ENCODE measurements around the gene PIEZO1. TPM values are rescaled to one million over a fixed set of nuclear protein-coding genes. Genes with fewer than 3 reads are reported as not detected.
A peak's percentile ranks its signal among the peaks of the same experiment; 100 is the strongest.
"Not testable (repeated sequence)": the region's sequence is repeated elsewhere in the genome, so short reads cannot be mapped to it uniquely, and the experiment has no call there.

PIEZO1 gene, protein sequence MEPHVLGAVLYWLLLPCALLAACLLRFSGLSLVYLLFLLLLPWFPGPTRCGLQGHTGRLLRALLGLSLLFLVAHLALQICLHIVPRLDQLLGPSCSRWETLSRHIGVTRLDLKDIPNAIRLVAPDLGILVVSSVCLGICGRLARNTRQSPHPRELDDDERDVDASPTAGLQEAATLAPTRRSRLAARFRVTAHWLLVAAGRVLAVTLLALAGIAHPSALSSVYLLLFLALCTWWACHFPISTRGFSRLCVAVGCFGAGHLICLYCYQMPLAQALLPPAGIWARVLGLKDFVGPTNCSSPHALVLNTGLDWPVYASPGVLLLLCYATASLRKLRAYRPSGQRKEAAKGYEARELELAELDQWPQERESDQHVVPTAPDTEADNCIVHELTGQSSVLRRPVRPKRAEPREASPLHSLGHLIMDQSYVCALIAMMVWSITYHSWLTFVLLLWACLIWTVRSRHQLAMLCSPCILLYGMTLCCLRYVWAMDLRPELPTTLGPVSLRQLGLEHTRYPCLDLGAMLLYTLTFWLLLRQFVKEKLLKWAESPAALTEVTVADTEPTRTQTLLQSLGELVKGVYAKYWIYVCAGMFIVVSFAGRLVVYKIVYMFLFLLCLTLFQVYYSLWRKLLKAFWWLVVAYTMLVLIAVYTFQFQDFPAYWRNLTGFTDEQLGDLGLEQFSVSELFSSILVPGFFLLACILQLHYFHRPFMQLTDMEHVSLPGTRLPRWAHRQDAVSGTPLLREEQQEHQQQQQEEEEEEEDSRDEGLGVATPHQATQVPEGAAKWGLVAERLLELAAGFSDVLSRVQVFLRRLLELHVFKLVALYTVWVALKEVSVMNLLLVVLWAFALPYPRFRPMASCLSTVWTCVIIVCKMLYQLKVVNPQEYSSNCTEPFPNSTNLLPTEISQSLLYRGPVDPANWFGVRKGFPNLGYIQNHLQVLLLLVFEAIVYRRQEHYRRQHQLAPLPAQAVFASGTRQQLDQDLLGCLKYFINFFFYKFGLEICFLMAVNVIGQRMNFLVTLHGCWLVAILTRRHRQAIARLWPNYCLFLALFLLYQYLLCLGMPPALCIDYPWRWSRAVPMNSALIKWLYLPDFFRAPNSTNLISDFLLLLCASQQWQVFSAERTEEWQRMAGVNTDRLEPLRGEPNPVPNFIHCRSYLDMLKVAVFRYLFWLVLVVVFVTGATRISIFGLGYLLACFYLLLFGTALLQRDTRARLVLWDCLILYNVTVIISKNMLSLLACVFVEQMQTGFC (N-terminal part only)
- polyA plus RNA-seq (ENCODE audit: insufficient read length in 4 of 4): 10 to 100 TPM; 25.6 to 55.5 (median 32.9) TPM

DNA sequence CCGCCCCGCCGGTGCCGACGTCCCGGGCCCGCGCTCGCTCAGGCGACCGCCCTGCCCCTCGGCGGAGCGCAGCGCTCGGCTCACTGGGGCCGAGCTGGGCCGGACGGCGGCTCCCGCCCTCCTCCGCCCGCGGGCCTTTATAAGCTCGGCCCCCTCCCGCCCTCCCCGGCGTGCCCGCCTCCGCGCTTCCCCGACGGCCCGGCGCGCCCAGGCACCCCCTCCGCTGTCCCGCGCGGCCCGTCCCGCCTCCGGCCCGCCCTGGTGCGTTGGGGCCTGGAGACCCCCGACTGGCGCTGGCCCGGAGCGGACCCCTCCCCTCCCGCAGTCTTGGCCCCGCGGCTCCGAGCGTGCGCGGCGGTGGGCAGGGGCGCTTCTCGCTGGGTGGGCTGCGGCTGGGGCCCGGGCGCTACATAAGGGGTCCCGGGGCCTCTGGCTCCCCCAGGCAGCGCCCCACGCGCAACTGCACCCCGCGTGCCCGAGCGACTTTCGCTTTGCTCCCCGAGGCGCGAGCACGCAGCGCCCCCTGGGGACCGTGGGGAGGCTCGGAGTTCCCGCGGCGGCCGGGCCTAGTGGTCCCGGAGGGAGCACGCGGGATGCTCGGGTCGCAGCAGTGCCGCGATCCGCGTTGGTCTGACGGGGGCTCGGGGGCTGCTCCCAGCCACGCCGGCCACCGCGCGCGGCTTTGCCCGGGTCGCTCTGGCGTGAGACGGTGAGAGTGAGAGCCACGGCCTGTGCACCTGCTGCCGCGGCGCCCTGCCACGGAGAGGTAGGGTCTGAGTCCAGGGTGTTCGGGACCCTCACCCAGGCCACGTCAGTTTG, at the start of gene PIEZO1:
Gene PIEZO1 (minus strand): TSS at position 115 of the 819 bp plus-strand sequence. CDS start 256 bp downstream, outside the sequence.
- DNase-seq (ENCODE audit: low read depth in 4 of 4, low spot score in 3 of 4): no peak

DNA sequence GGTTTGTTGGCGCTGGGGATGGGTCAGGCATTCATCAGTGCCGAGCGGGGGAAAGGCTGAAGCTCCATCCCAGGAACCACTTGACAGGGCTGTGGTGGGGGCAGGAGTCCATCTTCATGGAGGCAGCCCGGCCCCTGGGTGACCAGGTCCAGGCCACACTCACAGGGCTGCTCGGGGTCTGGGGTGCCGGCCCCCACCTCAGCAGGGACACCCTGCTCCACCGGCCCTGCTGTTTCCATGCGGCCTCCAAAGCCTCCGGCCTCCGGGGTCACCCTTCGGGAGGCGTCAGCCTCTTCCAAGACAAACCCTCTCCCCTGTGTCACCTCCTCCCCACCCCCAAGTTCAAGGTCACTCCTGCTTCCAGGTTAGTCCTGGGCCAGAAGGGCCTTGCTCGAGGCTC, 49.6 kb upstream of the PIEZO1 start:
- no peak for DNase-seq (ENCODE audit: low read depth in 4 of 4, low spot score in 3 of 4)

DNA sequence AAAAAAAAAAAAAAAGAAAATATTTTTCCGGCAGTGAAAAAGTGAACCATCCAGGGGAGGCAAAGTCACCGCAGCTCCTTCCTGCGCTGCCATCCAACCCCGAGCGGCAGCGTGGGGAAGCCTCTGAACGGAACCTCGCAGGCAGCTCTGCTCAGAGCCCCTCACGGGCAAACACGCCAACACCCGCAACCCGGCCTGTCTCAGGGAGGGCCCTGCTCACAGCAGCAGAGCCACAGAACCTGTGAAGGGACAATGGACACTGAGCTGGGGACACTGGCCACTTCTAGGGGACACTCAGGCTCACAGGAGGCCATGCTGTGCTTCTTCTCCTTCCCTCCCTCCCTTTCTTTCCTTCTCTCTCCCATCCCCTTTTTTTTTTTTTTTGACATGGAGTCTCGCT, 48.1 kb upstream of the PIEZO1 start:
- no peak for DNase-seq (ENCODE audit: low read depth in 4 of 4, low spot score in 3 of 4)

DNA sequence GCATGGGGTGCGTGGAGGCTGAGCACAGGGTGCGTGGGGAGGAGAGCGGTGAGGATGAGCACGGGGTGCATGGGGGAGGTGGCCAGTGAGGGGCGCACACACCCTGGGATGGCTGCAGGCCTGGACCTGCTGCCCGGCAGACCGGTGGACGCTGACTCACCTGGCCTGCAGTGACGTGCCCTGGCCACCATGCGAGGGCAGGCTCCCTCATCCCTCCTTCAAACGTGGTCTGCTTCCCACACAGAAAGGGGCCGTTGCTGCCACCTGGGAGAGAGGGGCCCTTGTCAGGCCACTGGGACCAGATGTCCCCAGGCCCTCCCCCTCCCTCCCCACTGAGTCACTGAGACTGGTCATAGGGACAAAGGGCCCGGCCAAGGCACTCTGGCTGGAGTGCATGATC, 46.8 kb upstream of the PIEZO1 start:
- DNase-seq (ENCODE audit: low read depth in 4 of 4, low spot score in 3 of 4): no peak

DNA sequence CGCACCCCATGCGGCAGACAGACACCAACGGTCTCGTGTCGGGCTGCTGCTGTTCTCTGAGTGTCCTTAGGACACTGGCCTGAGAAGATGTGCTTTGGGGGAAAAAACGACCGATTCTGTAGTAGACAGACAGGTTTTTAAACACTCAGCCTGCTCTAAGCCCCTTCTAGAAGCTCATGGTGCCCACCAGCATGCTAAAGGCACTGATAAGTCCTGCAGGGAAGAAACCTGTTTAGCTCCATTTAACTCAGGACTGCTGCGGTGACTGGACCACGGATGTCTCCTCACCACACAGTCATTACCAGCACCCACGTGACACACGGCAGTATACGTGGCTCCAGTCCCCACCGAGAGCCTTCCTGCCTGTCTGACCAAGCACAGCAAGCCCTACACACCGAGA, 45.8 kb upstream of the PIEZO1 start:
- no peak for DNase-seq (ENCODE audit: low read depth in 4 of 4, low spot score in 3 of 4)

DNA sequence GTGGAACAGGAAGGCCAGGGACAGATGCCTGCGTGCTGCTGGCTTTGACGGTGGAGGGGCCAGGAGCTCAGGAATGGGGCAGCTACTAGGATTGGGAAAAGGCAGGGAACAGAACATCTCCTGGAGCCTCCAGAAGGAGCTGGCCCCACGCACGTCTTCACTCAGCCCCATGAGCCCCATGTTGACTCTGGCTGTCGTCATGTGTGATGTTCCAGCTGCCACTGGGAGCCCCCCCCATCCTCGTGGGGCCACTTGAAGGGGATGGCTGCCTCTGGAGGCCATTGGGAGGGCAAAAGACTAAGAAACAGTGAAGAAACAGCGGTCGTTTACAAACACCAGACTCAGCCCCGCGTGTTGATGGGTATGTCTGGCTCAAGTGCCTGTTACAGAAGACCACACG, 45.2 kb upstream of the PIEZO1 start:
- peak in 3 of 4 donors; percentile 30 to 58 (median 41) for DNase-seq (ENCODE audit: low read depth in 4 of 4, low spot score in 3 of 4)

DNA sequence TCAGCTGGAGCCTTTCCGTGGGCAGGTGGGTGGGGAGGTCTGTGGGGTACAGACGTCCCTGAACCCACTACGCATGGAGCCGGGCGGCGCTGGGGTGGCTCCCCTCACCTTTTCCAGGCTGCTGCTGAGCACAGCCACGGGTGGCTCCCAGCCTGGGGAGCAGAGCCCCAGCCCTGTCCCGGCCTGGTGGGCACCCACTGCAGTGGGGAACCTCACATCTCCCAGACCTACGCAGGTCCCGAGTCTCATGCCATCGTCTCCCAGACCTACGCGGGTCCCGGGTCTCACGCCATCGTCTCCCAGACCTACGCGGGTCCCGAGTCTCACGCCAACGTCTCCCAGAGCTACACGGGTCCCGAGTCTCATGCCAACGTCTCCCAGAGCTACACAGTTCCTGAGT, 43.7 kb upstream of the PIEZO1 start:
- DNase-seq (ENCODE audit: low read depth in 4 of 4, low spot score in 3 of 4): no peak

DNA sequence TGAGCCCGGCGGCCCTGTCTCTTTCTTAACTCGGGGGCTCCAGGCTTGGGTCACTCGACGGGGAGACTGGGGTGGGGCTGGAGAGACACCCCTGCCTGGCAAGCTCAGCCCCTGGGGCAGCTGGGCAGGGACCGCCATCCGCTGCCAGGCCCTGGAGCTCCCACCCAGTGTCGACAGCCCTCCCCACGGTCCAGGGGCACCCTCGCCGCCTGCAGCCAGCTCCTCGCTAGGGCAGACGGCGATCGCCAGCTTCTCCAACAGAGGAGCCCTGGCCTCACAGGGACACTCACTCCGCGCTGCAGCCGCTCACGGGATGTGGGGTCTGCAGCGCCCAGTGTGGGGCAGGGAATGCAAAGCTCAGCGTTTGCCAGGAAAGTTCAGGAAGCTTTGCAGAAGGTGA, 42.7 kb upstream of the PIEZO1 start:
- no peak for DNase-seq (ENCODE audit: low read depth in 4 of 4, low spot score in 3 of 4)

DNA sequence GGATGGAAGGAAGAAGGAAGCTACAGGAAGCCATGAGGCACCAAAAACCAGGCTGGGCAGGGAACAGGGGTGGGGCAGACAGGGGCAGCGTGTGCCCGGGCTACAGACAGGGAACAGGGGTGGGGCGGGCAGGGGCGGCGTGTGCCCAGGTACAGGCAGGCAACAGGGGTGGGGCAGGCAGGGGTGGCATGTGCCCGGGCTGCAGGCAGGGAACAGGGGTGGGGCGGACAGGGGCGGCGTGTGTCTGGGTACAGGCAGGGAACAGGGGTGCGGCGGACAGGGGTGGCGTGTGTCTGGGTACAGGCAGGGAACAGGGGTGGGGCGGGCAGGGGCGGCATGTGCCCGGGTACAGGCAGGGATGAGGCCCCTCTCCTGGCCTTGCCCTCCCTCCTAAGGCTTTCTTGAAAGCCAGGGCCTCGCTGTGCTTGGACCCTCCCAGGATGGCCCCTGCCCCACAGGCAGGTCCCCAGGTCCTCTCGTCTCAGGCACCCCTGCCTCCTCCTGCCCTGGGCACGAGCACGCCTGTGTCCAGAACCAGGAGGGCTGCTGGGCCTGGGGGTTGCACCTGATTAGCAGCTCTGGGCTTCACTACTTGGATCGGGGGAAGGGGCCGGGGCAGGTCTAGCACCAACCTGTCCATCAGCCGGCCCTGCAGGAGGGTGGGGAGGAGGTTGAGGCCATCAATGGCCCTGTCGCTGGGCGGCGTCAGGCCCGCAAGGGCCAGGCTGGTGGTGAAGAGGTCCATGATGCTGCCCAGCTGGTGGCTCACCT, 41.2 kb upstream of the PIEZO1 start:
- no peak for DNase-seq (ENCODE audit: low read depth in 4 of 4, low spot score in 3 of 4)

DNA sequence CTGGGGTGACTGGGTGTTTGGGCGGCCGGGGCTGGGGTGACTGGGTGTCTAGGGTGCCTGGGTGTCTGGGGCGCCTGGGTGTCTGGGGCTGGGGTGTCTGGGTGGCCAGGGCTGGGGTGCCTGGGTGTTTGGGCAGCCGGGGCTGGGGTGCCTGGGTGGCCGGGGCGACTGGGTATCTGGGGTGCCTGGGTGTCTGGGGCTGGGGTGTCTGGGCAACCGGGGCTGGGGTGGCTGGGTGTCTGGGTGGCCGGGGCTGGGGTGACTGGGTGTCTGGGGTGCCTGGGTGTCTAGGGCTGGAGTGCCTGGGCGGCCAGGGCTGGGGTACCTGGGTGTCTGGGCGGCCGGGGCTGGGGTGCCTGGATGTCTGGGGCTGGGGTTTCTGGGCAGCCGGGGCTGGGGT, 40.1 kb upstream of the PIEZO1 start:
- no peak for DNase-seq (ENCODE audit: low read depth in 4 of 4, low spot score in 3 of 4)

DNA sequence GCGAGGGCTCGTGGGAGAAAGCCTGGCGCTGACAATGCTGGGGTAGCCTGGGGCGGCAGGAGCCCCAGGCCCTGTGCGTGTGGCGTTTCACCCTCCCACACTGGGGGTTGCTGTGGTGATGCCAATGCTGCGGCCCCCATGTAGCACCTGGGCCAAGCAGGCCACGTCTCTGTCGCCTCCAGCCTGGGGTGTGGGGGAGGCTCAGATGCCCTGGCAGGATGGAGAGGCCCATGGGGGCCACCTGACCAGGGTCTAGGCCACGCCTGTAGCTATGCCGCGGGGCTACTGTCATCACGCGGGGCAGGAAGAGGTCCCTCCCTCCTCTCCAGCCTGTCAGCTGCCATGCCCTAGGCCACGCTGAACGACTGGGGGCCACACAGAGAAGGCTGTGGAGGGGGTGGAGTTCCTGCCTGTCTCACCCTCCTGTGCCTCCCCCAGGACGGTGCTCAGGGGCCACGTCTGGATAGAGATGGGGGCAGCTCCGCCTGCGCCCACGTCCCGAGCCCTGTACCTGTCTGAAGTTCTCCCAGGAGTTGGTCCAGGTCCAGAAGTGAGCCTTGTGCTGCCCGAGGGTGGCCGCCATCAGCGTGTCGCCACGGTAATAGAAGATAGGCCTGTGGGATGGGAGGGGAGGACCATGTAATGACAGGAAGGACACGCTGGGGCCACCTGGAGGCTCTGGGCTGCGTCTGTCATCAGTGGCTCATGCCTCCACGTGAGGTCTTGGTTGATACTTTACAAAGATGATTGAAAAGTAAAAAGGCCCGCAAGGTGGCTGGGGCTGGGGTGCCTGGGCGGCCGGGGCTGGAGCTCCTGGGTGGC, 39.4 kb upstream of the PIEZO1 start:
- no peak for DNase-seq (ENCODE audit: low read depth in 4 of 4, low spot score in 3 of 4)

DNA sequence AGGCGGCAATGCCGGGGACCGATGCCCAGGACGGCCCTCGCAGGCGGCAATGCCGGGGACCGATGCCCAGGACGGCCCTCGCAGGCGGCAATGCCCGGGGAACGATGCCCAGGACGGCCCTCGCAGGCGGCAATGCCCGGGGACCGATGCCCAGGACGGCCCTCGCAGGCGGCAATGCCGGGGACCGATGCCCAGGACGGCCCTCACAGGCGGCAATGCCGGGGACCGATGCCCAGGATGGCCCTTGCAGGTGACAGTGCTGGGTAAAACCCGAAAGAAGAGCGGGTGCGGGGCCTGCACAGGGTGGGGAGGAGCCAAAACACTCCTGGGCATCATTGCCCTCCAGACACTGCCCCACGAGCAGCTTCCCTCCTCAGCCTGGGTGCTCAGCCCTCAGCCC, 38.6 kb upstream of the PIEZO1 start:
- DNase-seq (ENCODE audit: low read depth in 4 of 4, low spot score in 3 of 4): not testable (repeated sequence)

DNA sequence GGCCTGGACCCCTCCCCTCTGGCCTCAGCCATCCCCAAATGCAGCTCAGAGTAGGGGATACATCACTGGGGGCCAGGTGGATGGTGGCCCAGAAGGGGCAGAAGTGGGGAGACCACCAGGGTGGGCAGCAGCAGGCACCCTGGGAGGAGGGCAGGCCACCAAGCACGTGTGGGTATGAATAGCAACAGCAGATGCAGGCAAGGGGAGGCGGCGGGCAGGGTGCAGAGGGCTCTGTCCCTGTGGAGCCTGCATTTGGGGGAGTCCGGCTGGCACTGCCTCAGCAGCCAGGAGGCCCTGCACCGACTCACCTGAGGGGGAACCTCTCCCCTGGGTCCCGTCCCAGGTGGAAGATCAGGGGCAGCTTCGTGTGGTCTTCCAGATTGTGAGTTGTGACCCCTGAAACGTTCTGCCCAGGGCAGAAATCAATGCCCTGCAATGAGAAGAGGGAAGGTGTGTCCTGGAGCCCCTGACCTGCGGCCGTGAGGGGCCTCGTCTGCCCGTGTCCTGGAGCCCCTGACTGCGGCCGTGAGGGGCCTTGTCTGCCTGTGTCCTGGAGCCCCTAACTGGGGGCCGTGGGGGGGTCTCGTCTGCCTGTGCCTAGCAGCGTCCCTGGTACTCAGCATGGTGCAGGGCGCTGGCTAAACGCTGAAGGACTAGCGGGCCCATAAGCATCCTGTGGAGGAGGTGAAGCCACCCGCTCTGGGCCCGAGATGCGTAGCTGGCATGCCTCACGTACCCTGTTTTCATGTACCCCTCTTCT, 37.4 kb upstream of the PIEZO1 start:
- no peak for DNase-seq (ENCODE audit: low read depth in 4 of 4, low spot score in 3 of 4)

DNA sequence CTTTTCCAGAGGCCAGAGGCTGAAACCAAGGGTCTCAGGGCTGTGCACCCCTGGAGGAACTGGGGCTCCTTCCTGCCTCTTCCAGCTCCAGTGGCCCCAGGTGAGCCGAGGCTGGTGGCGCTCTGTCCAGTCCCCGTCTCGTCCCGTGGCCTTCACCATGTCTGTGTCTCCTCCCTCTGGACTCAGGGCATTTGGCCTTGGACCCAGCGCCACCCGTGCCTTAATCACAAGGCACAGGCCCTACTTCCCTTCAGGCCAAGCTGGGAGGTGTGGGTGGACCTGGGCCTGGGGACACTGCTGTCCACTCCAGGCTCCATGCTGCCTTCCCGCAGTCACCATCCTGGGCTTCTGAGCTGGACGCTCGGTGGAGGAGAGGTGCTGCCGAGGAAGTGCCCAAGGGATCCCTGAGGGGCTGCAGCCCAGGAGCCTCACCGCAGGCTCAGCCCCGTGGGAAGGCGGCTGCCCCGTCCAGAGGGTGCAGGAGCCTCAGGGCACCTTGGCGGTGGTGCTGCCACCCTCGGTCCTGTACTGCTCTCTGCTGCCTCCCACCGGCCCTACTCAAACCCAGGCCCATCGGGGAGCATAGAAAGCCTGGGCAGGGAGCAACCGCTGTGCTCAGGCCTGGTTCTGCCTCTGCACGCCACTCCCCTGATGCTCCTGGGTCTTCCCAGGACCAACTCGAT, 36.3 kb upstream of the PIEZO1 start:
- DNase-seq (ENCODE audit: low read depth in 4 of 4, low spot score in 3 of 4): no peak

DNA sequence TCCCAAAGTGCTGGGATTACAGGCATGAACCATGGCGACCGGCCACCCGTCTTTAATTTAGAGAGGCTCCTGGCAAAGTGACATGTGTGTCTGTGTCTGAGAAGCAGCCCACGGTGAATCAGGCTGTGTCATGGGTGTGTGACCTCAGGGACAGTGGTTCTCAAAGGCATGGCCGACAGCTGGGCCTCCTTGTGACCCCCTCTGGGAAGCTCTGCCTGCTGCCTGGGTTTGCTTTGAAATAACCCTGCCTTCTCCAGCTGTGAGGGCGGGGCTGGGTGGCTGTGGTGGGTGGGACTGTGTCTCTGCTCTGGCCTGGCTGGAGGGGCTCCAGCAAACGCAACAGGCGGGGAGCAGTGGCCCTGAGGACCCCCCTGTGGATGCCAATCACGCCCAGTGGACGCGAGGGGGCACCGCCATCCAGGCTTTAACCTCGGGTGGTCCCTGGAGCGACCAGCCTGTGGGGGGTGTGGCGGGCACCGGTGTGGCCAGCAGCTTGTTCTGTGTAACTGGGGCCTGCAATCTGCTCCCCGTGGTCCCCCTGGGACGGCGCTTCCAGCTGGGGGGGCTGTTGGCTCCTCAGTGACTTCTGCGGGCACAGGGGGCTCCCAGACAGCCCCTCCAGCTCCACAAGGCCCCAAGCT, 35.5 kb upstream of the PIEZO1 start:
- DNase-seq (ENCODE audit: low read depth in 4 of 4, low spot score in 3 of 4): no peak

DNA sequence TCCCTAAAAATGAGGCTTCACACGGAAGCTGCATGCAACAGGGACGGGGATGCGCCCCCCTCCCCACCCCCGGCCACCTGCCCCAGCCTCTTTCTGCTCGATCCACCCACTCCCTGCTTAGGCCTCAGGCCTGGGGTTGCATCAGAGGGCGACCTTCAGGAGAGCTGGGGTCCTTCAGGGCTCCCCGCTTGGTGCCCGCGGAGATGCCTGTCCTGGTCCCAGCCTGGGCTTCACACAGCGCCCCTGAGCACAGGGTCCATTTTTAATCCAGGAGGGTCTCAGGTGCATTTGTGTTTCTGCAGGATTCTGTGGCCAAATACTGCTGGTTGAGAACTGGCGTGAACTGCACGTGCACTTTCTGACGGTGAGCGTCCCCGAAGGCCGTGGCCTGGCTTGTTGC, 34.1 kb upstream of the PIEZO1 start:
- DNase-seq (ENCODE audit: low read depth in 4 of 4, low spot score in 3 of 4): no peak

DNA sequence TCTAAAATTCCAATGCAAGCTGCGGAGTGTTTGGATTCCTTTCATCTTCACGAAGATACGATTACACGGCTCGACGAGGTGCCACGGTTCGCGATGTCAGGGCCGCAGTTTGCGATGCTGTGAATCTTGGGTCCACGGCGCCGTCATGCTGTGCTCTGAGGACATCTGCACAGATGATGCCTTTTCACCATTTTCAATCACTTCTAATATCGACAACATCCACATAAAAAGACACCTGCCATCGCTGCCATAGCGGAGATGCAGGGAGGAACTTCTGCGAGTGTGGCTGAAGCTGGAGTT, 33.5 kb upstream of the PIEZO1 start:
- DNase-seq (ENCODE audit: low read depth in 4 of 4, low spot score in 3 of 4): no peak

Measured in right renal pelvis (tissue), 4 donors.